ENCODE results near the gene NCAPD2.

DNA sequence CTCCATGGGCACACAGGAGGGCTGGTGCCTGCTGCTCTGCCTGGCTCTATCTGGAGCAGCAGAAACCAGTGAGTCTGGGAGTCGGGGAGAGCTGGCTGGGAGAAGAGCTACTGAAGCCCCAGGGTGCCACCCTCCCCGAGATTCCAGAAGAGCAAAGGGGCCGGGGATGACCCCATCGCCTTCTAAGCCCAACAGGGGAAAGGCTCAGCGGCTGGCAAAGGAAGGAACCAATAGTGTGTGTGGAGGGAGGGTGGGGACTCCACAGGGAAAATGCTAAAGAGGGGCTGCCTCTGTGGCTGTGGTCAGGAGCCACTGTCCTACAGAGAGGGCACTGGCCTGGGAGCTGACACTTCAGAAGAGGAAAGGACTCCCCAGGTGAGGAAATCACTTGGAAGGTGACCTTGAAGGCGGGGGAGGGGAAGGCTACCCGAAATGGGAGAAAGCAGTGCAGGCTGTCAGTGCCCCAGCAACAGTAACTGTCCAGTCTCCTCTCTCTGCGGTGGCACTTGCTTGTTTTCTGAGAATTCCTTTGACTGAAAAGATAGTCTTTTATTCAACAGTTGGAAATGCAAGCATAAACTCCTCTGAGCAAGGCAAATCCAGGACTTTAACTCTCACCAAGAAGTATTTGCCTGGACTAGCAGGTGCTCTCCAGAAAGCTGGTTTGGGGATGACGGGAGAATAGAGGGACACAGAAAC, 41.5 kb upstream of the NCAPD2 start:
- TF ChIP-seq, protein P1, sequence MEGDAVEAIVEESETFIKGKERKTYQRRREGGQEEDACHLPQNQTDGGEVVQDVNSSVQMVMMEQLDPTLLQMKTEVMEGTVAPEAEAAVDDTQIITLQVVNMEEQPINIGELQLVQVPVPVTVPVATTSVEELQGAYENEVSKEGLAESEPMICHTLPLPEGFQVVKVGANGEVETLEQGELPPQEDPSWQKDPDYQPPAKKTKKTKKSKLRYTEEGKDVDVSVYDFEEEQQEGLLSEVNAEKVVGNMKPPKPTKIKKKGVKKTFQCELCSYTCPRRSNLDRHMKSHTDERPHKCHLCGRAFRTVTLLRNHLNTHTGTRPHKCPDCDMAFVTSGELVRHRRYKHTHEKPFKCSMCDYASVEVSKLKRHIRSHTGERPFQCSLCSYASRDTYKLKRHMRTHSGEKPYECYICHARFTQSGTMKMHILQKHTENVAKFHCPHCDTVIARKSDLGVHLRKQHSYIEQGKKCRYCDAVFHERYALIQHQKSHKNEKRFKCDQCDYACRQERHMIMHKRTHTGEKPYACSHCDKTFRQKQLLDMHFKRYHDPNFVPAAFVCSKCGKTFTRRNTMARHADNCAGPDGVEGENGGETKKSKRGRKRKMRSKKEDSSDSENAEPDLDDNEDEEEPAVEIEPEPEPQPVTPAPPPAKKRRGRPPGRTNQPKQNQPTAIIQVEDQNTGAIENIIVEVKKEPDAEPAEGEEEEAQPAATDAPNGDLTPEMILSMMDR (IDR thresholded peaks at IDR 0.05) = no peak
- TF ChIP-seq EZH2 (IDR thresholded peaks at IDR 0.05) (no peak), EZH2phosphoT487 (IDR thresholded peaks at IDR 0.05) (no peak)

Data from neural progenitor cell (in vitro differentiated cells).